GM18873 (cell line): ENCODE data around the gene ATXN1.
"Not testable (repeated sequence)": the region's sequence is repeated elsewhere in the genome, so short reads cannot be mapped to it uniquely, and the experiment has no call there.

Experiments
- ATAC-seq: cut with Tn5 transposase; IDR thresholded peaks from one replicate; pipeline ENCODE4 v1.9.1; 2021; ENCODE audit warnings: mild to moderate bottlenecking, moderate library complexity, moderate number of reproducible peaks; ENCODE audit not compliant: unreplicated experiment, low FRiP score

The ATXN1 gene

DNA sequence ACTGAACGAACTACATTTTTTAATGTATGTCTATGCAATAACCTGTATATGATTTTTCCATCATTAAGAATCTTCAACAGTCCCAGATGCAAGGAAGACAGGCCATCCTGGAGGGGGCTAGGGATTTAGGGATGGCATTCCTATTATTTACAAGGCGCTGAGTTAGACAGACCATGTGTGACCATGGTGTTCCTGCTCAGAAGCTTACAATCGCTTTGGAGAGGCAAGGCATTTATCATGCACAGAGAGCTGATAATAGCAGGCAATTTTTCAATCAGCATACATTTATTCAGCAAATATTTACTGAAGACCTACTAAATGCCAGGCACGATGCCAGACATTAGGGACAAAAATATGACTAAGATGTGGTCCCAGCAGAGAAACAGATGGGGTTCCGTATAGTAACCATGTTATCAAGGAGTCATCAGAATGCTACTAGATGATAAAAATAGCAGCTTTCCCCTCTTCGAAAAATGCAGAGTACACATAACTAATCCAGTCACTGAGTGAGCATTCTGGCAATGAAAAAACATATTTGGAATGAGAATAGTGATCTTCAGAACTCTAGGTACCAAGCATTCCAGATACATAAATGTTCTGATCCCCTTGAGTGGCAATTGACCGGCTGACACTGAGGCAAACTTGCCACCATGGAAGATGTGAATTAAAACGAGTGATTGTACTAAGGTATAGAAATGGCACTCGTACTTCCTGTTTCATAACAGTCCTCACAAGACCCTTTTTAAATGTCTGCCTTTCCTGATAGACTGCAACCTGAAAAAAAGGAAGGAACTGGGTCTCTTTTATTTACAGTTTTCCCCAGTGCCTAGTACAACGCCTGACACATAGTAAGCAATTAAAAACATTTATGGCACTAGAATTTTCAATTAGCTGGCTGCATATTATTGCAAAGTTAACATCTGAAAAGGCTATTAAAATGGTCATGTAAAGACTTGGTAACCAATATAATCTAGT is 135.7 kb downstream of the ATXN1 start:
- no peak for ATAC-seq

DNA sequence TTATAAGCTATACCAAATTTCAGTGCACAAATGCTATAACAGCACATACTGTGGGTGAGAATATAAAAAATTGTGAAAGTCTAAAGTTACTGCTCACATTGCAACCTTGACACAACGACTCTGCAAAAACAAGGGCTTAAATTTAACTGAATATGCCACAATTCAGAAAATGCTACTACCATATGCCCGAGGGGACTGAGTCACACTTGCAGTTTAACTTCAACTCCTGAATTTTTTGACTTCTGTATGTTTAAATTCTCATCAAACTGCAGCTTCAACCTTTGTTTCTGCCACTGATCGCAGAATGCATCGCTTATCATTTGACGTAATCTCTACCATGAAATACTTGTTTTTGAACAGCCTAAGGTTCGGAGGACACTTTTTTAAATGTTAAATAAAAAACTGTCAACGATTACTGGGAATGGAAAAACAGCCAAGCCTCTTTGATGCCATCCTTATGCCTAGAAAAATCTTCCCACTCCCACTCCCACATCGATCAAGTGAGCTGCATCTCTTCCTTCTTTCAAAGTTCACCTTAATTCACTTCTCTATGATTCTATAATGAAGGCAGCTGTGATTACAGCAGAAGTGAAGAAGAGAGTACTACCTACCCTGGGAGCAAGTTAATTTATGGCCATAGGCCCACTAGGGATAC is 136.5 kb downstream of the ATXN1 start:
- no peak for ATAC-seq

- no peak for ATAC-seq
Measured at GRCh38 chr6:16623731-16624130, 137.5 kb downstream of the ATXN1 start.

DNA sequence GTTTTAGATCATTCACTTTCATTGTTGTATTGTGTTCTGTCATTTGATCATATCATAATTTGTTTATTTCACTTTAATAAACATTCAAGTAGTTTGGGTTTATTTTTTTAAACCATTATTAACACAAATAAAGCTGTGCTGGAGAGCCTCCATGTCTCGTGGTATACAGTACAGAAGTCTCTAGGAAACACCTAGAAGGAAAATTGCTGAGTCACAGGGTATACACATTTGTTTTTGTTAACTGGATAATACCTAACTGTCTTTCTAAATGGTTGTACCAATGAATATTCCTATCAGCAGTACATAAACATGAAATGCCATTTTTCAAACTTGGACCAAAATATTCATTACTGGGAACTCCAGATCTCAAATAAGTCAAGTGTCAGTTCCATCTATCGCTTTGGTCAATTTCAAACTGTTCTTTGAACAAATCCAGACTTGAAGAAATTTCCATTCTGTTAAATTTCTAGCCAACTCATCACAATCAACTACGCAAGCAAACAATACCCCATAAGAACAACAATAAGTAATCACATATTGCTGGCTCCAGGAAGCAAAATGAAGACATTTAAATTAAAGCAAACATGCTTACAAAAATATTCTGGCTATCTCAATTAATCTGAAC is 138.1 kb downstream of the ATXN1 start:
- ATAC-seq, result no peak

GRCh38 chr6:16622193-16622592 is 139.1 kb downstream of the ATXN1 start:
- no peak for ATAC-seq

GRCh38 chr6:16621002-16621401 is 140.3 kb downstream of the ATXN1 start:
- ATAC-seq, result no peak

GRCh38 chr6:16619777-16620176 is 141.5 kb downstream of the ATXN1 start:
- no peak for ATAC-seq

- ATAC-seq, result no peak
Measured at GRCh38 chr6:16618962-16619361, 142.3 kb downstream of the ATXN1 start.

GRCh38 chr6:16615215-16615614 is 146.0 kb downstream of the ATXN1 start:
- ATAC-seq, result not testable (repeated sequence)

DNA sequence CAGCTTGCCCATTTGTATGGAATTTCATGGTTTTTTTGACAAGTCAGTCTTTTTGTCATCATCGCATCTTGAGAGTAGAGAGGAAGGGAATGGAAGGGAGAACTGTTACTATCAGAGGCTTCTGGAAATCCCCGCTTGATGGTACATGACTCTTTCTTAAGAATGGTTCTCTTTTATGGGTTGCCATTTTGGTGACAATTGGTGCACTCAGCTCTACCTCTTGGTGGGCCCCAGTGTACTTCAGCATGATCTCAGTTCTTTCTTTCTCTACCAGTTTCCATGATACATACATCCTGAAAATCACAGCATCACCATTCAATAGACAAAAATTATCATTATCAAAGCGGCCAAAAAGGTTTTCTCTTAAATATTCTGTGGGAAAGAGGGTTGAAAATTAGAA is 147.1 kb downstream of the ATXN1 start:
- not testable (repeated sequence) for ATAC-seq

GRCh38 chr6:16613504-16613903 is 147.8 kb downstream of the ATXN1 start:
- ATAC-seq, result not testable (repeated sequence)

DNA sequence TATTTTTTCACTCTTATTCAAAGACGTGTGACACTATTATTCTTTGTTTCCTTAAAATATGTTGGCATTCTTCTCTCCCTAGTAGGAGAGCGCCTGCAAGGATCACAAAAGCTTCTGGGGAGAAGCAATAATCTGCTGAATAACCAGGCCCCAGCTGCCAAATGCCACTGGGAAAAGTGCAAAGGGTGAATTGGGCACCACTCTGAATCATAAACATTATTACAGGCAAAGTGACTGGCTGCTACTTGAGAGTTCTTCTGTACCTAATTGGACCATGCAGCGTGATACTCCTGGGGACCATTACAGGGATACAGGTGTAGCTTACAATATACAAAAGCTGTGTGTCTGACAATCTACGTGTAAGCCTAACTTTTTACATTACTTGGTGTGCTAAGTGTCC is 152.8 kb downstream of the ATXN1 start:
- no peak for ATAC-seq

- ATAC-seq, result peak; percentile 89
Measured at GRCh38 chr6:16602035-16602434, 159.2 kb downstream of the ATXN1 start.

- no peak for ATAC-seq
Measured at GRCh38 chr6:16600701-16601100, 160.6 kb downstream of the ATXN1 start.

DNA sequence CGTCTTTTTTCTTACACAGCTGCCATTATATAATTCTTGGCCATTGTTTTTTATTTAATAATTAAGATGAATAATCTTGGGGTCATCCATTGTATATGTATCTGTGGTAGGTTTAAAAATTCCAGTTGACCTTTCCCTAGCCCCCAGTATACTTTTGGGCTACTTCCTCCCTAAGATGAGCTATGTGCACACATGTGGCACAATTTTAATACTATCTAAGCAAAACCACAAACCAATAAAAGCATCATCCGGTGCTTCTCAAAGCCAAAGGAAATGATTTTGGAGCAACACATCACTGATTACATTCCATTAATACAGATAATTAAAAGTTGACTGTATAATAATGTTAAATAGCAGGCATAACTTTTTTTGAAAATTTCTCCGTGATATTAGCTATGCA is 161.2 kb downstream of the ATXN1 start:
- ATAC-seq, result no peak

GRCh38 chr6:16596616-16597331 is 164.5 kb downstream of the ATXN1 start:
- ATAC-seq, result no peak

DNA sequence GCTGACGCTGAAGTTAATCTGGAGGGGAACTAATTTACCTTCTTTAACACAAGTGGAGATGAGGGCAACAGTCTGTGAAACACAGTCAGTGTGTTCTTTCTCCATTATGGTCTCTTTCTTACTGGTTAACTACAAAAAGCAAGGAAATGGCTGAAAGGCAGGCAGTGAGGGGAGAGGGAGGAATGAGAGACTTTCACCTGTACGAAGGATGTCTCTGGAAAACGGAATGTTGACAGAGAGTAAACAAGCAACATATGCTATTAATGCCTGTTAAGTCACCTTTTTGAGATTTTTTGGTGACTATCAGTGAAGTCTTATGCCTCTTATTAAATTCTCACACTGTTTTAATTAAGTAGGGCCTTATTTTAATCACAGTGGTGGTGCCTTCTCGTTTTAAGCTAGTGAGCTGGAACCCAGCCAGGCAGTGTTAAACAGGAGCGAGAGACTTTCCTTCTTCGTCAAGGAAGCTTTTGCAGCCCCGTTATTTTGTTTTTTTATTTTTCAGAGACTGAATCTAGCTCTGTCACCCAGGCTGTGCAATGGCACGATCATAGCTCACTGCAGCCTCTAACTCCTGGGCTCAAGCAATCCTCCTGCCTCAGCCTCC is 165.6 kb downstream of the ATXN1 start:
- ATAC-seq, result no peak

DNA sequence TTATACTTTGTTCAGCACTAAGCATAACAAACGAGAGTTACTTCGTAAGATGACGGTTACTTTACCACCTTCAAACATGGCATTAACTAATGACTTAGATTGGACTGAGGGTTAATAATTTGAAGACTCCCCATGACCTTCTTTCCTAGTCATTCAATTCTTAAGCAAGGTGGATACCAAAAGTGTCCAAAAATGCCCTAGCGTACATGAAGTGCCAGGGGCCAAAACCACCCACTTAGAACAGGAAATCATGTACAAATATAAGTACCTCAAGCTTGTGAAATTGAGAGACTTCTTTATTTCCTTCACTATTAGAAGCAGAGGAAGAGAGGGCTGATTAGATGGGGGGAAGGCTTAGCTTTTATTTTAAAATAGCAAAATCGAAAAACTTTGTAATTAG is 166.4 kb downstream of the ATXN1 start:
- ATAC-seq, result no peak

GRCh38 chr6:16592223-16592911 is 168.9 kb downstream of the ATXN1 start:
- ATAC-seq, result no peak
